ENCODE data around the gene AACS. TPM values are rescaled to one million over a fixed set of nuclear protein-coding genes. Genes with fewer than 3 reads are reported as not detected.

AACS gene
- total RNA-seq, 2 experiments from 2014 or later: 10.2 to 24.6 TPM

DNA sequence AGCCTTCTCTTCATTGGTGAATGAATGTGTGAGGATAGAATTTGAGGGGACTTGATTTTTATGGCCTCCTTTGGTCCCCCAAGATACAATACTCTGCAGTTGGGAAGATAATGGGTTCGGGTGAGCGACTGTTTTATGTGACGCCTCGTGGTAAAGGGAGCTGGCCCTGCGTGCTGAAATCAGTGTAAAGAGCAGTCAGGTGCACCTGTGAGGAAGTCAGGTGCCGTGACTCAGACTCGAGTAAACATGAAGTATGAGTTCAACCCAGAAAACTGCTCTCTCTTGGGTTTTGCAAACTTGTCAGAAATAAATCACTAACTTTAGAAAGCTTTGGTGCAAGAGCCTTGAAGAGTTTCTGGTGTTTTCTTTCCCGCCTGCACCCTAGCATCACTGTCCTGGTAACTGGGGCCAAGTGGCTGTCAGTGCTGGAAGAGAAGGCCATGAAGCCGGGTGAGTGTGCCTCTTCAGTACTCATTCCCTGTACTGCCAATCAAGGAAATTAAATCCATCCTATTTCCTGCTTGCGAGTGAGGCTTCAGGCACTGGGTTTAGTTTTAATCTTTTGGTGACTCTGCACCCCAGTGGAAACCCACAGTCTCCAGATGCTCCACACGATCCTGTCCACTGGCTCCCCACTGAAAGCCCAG lies 59.2 kb downstream of the AACS start:
- Histone ChIP-seq H3K9me3 (ENCODE audit: low read length) (no peaks in the 10 kb centered on the region), H2AFZ (ENCODE audit: low read length) (no peak overlapping the region), H3K4me3 (ENCODE audit: low read depth, low read length, poor library complexity, severe bottlenecking) (no peak overlapping the region), H4K20me1 (ENCODE audit: insufficient read depth, low read length) (no peaks in the 10 kb centered on the region), H3K27ac (ENCODE audit: low read depth, low read length, poor library complexity, severe bottlenecking) (peak overlapping the region; percentile 38), H3K4me1 (ENCODE audit: insufficient read depth, low read length, poor library complexity, severe bottlenecking) (peaks cover 17% of the 10 kb centered on the region), H3K36me3 (ENCODE audit: insufficient read depth, low read length) (peaks cover 3% of the 10 kb centered on the region; the same call in 1 of the 2 replicates), H3K4me2 (ENCODE audit: low read length) (no peak overlapping the region), H3K79me2 (ENCODE audit: insufficient read depth, low read depth, low read length) (no peaks in the 10 kb centered on the region), H3K9me2 (ENCODE audit: insufficient read depth, low read length) (no peaks in the 10 kb centered on the region)
- POLR2A ChIA-PET: interaction anchor here (1.2 to 1.7 kb wide), 2 partner anchors 8 to 20 kb away, joined by 3 to 5 read pairs; no protein-coding TSS in a partner anchor
- intact Hi-C loops (cut with micrococcal nuclease; ENCODE audit: unreplicated experiment): no loop called here
- peak; percentile 25 for DNase-seq (ENCODE audit: low spot score)
- no peak for TF ChIP-seq EZH2phosphoT487 (IDR thresholded peaks at IDR 0.05; ENCODE audit: borderline replicate concordance, low read depth, low read length)
- no peak for TF ChIP-seq CTCF (conservative IDR thresholded peaks at IDR 0.05; ENCODE audit: low read length)
- no TSS peak for BruUV-seq (replicated peaks)
- CTCF ChIA-PET (ENCODE audit: unreplicated experiment): interaction anchor here (0.7 kb wide), 1 partner anchor 58 kb away, joined by 3 read pairs; no protein-coding TSS in a partner anchor

GRCh38 chr12:125125271-125125670 lies 60.0 kb downstream of the AACS start:
- DNase-seq (ENCODE audit: low spot score): no peak
- H3K27ac ChIP-seq (ENCODE audit: low read depth, low read length, poor library complexity, severe bottlenecking): no peak overlapping the region
- H3K9me3 ChIP-seq (ENCODE audit: low read length): no peaks in the 10 kb centered on the region
- no peaks in the 10 kb centered on the region for H3K79me2 ChIP-seq (ENCODE audit: insufficient read depth, low read depth, low read length)
- H3K36me3 ChIP-seq (ENCODE audit: insufficient read depth, low read length): peaks cover 3% of the 10 kb centered on the region; the same call in 1 of the 2 replicates
- ChIA-PET CTCF (ENCODE audit: unreplicated experiment) (no interaction called here), POLR2A (no interaction called here)
- no peak overlapping the region for H3K4me3 ChIP-seq (ENCODE audit: low read depth, low read length, poor library complexity, severe bottlenecking)
- H2AFZ ChIP-seq (ENCODE audit: low read length): no peak overlapping the region
- TF ChIP-seq EZH2phosphoT487 (IDR thresholded peaks at IDR 0.05; ENCODE audit: borderline replicate concordance, low read depth, low read length): no peak
- no peak for TF ChIP-seq CTCF (conservative IDR thresholded peaks at IDR 0.05; ENCODE audit: low read length)
- peaks cover 14% of the 10 kb centered on the region for H3K4me1 ChIP-seq (ENCODE audit: insufficient read depth, low read length, poor library complexity, severe bottlenecking)
- intact Hi-C loops (cut with micrococcal nuclease; ENCODE audit: unreplicated experiment): no loop called here
- no TSS peak for BruUV-seq (replicated peaks)
- no peaks in the 10 kb centered on the region for H3K9me2 ChIP-seq (ENCODE audit: insufficient read depth, low read length)
- H4K20me1 ChIP-seq (ENCODE audit: insufficient read depth, low read length): no peaks in the 10 kb centered on the region
- H3K4me2 ChIP-seq (ENCODE audit: low read length): no peak overlapping the region
